Esophagus mucosa (tissue), 1 donor: Measurements from ENCODE around the gene MYO5B. TPM values are rescaled to one million over a fixed set of nuclear protein-coding genes. Genes with fewer than 3 reads are reported as not detected.

ENCODE experiments used
- ATAC-seq: fragments of 200-7000 bp; cut with Tn5 transposase; one replicate; pipeline ENCODE4 v1.9.1; 2020
- total RNA-seq: library from RNA; stranded (reverse); gene quantifications from one replicate; pipeline ENCODE4 v1.2.4, GENCODE V29; 2023
- donor health status: DM: yes; HTN: yes; CAD: no.

The MYO5B gene
- total RNA-seq, 1 donor from 2014 or later: 29.6 TPM

- no peak for ATAC-seq
These were observed 50.4 kb downstream of the MYO5B start for GRCh38 chr18:50144540-50144939.

GRCh38 chr18:50143886-50144285 lies 51.1 kb downstream of the MYO5B start:
- peak; percentile 93 for ATAC-seq

DNA sequence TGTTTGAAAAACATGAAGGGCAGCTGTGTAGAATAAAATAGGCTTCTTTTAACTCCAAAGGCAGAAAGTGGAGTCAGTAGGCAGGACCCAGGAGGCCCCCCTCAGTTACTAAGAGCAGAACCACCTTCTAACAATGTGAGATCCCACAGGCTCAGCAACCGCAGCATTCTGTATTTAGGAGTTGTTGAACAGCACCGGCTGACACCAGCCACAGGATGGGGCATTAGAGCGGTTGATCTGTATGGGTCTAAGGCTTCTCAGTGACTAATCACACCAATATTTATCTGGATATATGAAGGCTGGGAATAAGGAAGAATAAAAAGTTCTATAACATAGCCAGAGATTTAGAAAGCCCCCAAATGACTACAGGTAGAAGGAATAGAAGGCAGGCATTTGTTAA lies 51.7 kb downstream of the MYO5B start:
- peak; percentile 40 for ATAC-seq

- peak; percentile 33 for ATAC-seq
These were observed 52.4 kb downstream of the MYO5B start for GRCh38 chr18:50142441-50143120.

DNA sequence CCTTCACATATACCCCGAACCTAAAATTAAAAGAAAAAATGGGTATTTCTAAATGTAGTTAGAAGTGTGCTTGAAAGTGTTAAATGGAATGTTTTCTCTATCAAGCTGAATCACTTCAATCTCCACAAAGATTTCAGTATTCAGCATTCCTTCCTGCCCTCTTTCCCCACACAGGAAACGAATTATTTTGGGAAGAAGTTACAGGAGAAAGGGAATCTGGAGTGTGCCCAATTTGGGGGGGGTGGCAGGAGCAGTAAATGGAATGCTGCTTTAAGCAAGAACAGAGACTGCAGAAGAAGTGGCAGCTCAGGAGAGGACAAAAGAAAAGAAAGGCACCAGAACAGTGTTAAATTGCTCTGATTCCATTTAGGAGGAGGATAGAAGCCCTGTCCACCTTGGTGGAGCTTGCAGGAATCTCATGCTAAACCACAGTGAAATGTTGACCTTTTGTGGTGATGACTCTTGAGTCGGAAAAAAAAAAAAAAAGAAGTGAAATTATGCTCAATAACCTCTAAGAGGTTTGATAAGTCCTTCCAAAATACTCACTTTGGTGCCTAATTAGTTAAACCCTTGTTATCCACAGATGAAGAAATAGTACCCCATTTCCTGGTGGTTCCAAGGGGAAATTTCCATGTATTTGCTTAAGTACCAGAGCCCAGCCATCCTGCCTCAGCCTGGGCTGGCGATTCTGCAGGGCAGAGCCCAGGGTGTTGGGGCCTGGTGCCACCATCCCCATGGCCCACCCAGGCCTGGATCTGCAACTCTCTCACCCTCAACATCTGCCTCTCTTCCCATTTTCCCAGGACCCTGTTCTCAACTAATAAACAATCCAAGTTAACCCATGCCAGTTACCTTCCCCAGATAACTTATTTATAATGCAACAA lies 56.5 kb downstream of the MYO5B start:
- no peak for ATAC-seq

DNA sequence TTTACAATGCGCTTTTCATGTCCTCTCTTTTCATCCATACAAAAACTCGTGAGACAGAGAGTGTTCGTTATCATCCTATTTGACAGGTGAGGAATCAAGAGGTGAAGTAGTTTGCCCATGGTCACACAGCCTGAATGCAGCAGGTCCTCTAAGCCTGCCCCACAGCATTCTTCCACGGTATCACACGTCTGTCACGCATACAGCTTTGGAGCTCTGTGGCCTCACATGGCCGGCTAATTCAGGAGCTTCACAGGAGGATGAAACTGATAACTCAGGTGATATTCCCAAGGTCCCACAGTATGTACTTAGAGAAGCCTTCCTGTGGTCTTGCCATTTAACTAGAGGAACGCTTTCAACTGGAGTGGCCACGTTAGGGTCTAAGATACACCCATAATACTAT lies 59.0 kb downstream of the MYO5B start:
- ATAC-seq: peak; percentile 33

GRCh38 chr18:50133526-50133925 lies 61.4 kb downstream of the MYO5B start:
- ATAC-seq: no peak

GRCh38 chr18:50131591-50131990 lies 63.4 kb downstream of the MYO5B start:
- ATAC-seq: peak; percentile 23

GRCh38 chr18:50128506-50129271 lies 66.3 kb downstream of the MYO5B start:
- ATAC-seq: peak; percentile 81

- peak; percentile 59 for ATAC-seq
These were observed 67.3 kb downstream of the MYO5B start for GRCh38 chr18:50127516-50128210.

- ATAC-seq: no peak
These were observed 68.5 kb downstream of the MYO5B start for GRCh38 chr18:50126471-50126870.

DNA sequence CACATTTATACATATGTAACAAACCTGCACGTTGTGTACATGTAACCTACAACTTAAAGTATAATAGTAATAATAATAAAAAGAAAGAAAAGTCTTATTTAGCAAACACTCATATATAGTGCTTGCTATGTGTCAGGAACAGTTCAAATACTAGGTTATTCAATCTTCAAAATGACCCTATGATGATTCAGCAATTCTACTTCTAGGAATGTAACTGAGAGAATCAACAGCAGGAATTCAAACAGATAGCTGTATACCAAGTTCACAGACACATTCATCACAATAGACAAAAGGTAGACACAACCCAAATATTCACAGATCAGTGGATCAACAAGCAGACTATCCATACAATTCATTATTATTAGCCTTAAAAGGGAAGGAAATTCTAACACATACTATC lies 69.5 kb downstream of the MYO5B start:
- no peak for ATAC-seq

GRCh38 chr18:50119296-50119695 lies 75.7 kb downstream of the MYO5B start:
- ATAC-seq: no peak

- ATAC-seq: no peak
These were observed 77.1 kb downstream of the MYO5B start for GRCh38 chr18:50117863-50118262.

DNA sequence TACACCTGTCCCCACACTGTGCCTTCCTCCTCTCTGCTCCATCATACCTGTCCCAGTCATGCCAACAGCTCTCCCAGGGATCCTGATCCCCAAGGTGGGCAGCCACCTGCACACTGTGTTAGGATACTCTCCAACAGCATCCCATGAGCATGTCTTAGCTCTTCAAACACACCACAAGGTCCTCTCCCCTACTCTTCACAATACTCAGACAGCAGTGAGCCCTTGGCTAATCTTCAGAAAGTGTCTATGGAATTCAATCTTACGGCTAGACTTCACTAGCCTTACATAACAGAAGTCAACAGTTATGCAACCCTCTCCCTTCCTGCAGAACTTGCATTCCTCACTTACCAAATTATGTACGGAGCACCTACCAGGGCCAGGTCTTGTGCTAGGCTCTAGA lies 79.9 kb downstream of the MYO5B start:
- ATAC-seq: no peak

DNA sequence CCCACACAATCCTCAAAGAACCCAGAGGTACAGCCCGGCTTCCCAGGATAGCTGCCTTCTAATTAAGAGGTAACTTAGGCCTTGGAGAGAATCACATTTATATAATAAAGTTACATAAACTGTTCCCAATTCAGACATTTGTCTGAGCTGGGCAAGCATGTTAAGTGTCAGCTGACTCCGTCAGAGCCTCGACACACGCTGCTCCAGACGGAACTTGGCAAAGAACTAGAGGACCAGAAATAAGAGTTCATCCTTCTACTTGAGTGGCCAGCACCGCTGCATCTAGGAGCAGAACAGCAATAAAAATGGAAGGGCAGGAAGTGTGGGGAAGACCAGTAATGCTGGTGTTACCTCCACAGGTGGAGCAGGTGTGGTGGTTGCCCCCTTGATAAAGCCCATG lies 80.5 kb downstream of the MYO5B start:
- ATAC-seq: no peak

DNA sequence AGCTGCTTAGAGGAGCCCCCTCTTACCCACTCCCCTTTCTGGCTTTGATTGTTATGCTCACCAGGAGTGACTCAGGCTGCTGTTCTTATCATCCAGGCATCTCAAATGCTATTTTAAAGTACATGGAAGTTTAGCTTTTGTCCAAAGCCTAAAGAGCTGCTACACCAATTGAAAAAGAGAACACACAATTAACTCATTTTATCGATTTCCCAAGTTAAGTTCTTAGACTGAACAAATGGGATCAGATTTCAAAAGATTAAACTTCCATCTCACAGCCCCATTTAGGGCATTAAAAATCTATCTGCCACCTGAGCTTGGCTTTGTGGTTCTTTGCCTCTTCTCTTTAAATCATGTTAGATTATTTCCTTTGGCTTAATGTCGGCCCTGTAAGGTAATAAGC lies 81.2 kb downstream of the MYO5B start:
- no peak for ATAC-seq

DNA sequence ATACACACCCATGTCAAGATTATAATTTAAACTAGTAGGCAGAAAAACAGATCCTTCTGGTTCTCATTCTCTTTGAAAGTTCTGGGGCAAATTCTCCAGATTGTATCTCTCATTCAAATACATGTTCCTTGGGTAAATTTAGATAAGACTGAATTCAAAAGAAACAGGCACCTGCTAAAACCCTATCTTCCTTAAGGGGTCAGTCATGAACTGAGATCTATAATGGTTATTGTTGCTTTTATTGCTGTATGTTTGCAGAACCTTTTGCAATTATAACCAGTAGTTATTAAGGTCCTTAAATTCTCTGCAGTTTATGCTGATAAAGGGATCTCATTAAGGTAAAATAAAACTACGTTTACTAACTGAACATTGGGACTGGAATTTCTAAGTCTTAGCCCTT lies 83.5 kb downstream of the MYO5B start:
- ATAC-seq: no peak

GRCh38 chr18:50107468-50107977 lies 87.4 kb downstream of the MYO5B start:
- no peak for ATAC-seq

- ATAC-seq: no peak
These were observed 89.9 kb downstream of the MYO5B start for GRCh38 chr18:50105027-50105426.

DNA sequence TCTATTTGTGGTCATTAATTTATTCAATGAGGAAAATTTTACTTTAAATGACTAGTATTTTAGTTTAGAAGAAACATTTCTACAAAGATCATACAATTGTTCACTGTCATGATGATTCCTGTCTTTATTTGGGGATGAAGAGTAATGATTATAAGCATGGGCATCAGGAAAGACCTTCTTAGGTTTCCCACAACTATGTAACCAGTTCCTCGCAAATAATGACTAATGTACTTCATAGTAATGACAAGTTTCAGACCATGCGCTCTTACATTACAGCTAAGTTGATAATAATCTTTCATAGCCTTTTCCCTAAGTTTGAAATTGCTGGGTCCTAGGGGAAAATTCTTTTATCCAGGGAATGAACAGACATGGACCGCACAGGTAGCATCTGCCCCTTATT lies 90.5 kb downstream of the MYO5B start:
- no peak for ATAC-seq

GRCh38 chr18:50099725-50100407 lies 95.1 kb downstream of the MYO5B start:
- peak; percentile 70 for ATAC-seq
